Neural cell (in vitro differentiated cells): ENCODE measurements around the gene TXNL1. TPM values are rescaled to one million over a fixed set of nuclear protein-coding genes. Genes with fewer than 3 reads are reported as not detected.

Experiments used
- H2AFZ ChIP-seq: fragments of 200-600, 300-800 bp; sonication (generic), shearing (Covaris generic); 2 replicates; pipeline ENCODE4 v1.6.0; 2014; ENCODE audit warnings: low read depth, mild to moderate bottlenecking, antibody characterized with exemption, low read length, moderate library complexity
- H3F3A ChIP-seq: fragments of 200-600 bp; shearing (Covaris generic); 2 replicates; pipeline ENCODE4 v1.6.1; 2016; ENCODE audit warnings: mild to moderate bottlenecking, moderate library complexity, mixed read lengths, antibody characterized with exemption, low read length; ENCODE audit not compliant: insufficient read depth, poor library complexity, severe bottlenecking
- H3K27ac ChIP-seq: fragments of 200-600, 300-800 bp; sonication (generic), shearing (Covaris generic); 2 replicates; pipeline ENCODE4 v1.5.1; 2014; ENCODE audit warnings: mild to moderate bottlenecking, low read length, moderate library complexity
- H3K27me3 ChIP-seq: fragments of 300-800, 200-600 bp; sonication (generic), shearing (Covaris generic); 2 replicates; pipeline ENCODE4 v1.6.0; 2014; ENCODE audit warnings: mild to moderate bottlenecking, low read depth, low read length, moderate library complexity; ENCODE audit not compliant: insufficient read depth
- H3K36me3 ChIP-seq: fragments of 300-800, 200-600 bp; sonication (generic), shearing (Covaris generic); 2 replicates; pipeline ENCODE4 v1.5.1; 2014; ENCODE audit warnings: mild to moderate bottlenecking, antibody characterized with exemption, low read length, moderate library complexity; ENCODE audit not compliant: insufficient read depth
- H3K4me2 ChIP-seq: fragments of 300-800, 200-600 bp; sonication (generic), shearing (Covaris generic); 2 replicates; pipeline ENCODE4 v1.6.0; 2014; ENCODE audit warnings: mild to moderate bottlenecking, low read length
- H3K4me3 ChIP-seq: fragments of 300-800, 200-600 bp; sonication (generic), shearing (Covaris generic); 2 replicates; pipeline ENCODE4 v1.5.1; 2014; ENCODE audit warnings: mild to moderate bottlenecking, low read length, moderate library complexity
- H3K79me2 ChIP-seq: fragments of 200-600 bp; shearing (Covaris generic); replicated peaks from 2 replicates; pipeline ENCODE4 v1.6.0; 2014; ENCODE audit warnings: mild to moderate bottlenecking, low read length, moderate library complexity; ENCODE audit not compliant: insufficient read depth
- H3K9ac ChIP-seq: fragments of 300-800, 200-600 bp; sonication (generic), shearing (Covaris generic); 2 replicates; pipeline ENCODE4 v1.6.1; 2016; ENCODE audit warnings: mild to moderate bottlenecking, low read length, mixed read lengths
- H3K9me2 ChIP-seq: fragments of 200-600 bp; shearing (Covaris generic); 2 replicates; pipeline ENCODE4 v1.6.1; 2016; ENCODE audit warnings: mild to moderate bottlenecking, low read length, mixed read lengths; ENCODE audit not compliant: insufficient read depth
- H3K9me3 ChIP-seq: fragments of 200-600, 300-800 bp; sonication (generic), shearing (Covaris generic); 2 replicates; pipeline ENCODE4 v1.6.1; 2016; ENCODE audit warnings: mild to moderate bottlenecking, mixed run types, low read length, moderate library complexity, mixed read lengths
- H4K20me1 ChIP-seq: fragments of 200-600 bp; shearing (Covaris generic); 2 replicates; pipeline ENCODE4 v1.6.1; 2016; ENCODE audit warnings: mild to moderate bottlenecking, mixed run types; ENCODE audit not compliant: insufficient read depth
- EP300 ChIP-seq: fragments of 450-650 bp; conservative IDR thresholded peaks from 2 replicates; pipeline ENCODE4 v1.6.1; 2014; ENCODE audit warnings: antibody characterized with exemption, mild to moderate bottlenecking, moderate library complexity; ENCODE audit not compliant: poor library complexity, severe bottlenecking
- EZH2 ChIP-seq: fragments of 200-600, 300-800 bp; shearing (Covaris generic), sonication (generic); IDR thresholded peaks from 2 replicates; pipeline ENCODE4 v1.6.1; 2014; ENCODE audit warnings: antibody characterized with exemption, low read length, borderline replicate concordance, mild to moderate bottlenecking; ENCODE audit not compliant: insufficient read depth, poor library complexity, severe bottlenecking
- MXI1 ChIP-seq: fragments of 450-650 bp; conservative IDR thresholded peaks from 2 replicates; pipeline ENCODE4 v1.6.1; 2014; ENCODE audit warnings: antibody characterized with exemption, mild to moderate bottlenecking; ENCODE audit not compliant: poor library complexity, severe bottlenecking
- POLR2AphosphoS5 ChIP-seq: IDR thresholded peaks from 2 replicates; pipeline ENCODE4 v1.6.1; 2012
- RAD21 ChIP-seq: fragments of 450-650 bp; conservative IDR thresholded peaks from 2 replicates; pipeline ENCODE4 v1.6.1; 2014; ENCODE audit warnings: antibody characterized with exemption, mild to moderate bottlenecking, moderate library complexity
- REST ChIP-seq: IDR thresholded peaks from 2 replicates; pipeline ENCODE4 v1.6.1; 2012; ENCODE audit warnings: borderline replicate concordance
- SMC3 ChIP-seq: fragments of 450-650 bp; conservative IDR thresholded peaks from 2 replicates; pipeline ENCODE4 v1.6.1; 2014; ENCODE audit warnings: antibody characterized with exemption, mild to moderate bottlenecking, moderate library complexity; ENCODE audit not compliant: poor library complexity
- TAF1 ChIP-seq: IDR thresholded peaks from 2 replicates; pipeline ENCODE4 v1.6.1; 2012; ENCODE audit warnings: low read depth
- polyA plus RNA-seq: library from polyadenylated mRNA; depleted of rRNA; stranded (reverse); fragments of >200 nt; gene quantifications from 2 replicates; pipeline ENCODE4 v1.2.3, GENCODE V29; 2014
- TF ChIP-seq, protein P1 (sequence below): fragments of 450-650 bp; IDR thresholded peaks from 2 replicates; pipeline ENCODE4 v1.5.1; 2014; ENCODE audit warnings: antibody characterized with exemption, mild to moderate bottlenecking, moderate library complexity; ENCODE audit not compliant: poor library complexity, severe bottlenecking

The TXNL1 gene
- polyA plus RNA-seq, 1 donor from 2014 or later: 84.7 TPM

GRCh38 chr18:56565551-56566345 is 72.6 kb downstream of the TXNL1 start:
- TF ChIP-seq TAF1: no peak
- TF ChIP-seq POLR2AphosphoS5: no peak
- no peak for TF ChIP-seq EZH2
- TF ChIP-seq, protein P1, sequence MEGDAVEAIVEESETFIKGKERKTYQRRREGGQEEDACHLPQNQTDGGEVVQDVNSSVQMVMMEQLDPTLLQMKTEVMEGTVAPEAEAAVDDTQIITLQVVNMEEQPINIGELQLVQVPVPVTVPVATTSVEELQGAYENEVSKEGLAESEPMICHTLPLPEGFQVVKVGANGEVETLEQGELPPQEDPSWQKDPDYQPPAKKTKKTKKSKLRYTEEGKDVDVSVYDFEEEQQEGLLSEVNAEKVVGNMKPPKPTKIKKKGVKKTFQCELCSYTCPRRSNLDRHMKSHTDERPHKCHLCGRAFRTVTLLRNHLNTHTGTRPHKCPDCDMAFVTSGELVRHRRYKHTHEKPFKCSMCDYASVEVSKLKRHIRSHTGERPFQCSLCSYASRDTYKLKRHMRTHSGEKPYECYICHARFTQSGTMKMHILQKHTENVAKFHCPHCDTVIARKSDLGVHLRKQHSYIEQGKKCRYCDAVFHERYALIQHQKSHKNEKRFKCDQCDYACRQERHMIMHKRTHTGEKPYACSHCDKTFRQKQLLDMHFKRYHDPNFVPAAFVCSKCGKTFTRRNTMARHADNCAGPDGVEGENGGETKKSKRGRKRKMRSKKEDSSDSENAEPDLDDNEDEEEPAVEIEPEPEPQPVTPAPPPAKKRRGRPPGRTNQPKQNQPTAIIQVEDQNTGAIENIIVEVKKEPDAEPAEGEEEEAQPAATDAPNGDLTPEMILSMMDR: no peak
- no peak for TF ChIP-seq MXI1
- no peak for TF ChIP-seq SMC3
- no peak for TF ChIP-seq REST
- no peak for TF ChIP-seq EP300
- TF ChIP-seq RAD21: no peak
- Histone ChIP-seq H4K20me1 (no peaks in the 10 kb centered on the region), H3K9me3 (no peaks in the 10 kb centered on the region), H3K27me3 (no peaks in the 10 kb centered on the region), H3K9me2 (no peaks in the 10 kb centered on the region), H3K27ac (no peak overlapping the region), H2AFZ (no peak overlapping the region), H3K4me3 (no peak overlapping the region), H3F3A (peaks cover 3% of the 10 kb centered on the region), H3K9ac (no peak overlapping the region), H3K36me3 (no peaks in the 10 kb centered on the region), H3K4me2 (no peak overlapping the region), H3K79me2 (no peaks in the 10 kb centered on the region)

DNA sequence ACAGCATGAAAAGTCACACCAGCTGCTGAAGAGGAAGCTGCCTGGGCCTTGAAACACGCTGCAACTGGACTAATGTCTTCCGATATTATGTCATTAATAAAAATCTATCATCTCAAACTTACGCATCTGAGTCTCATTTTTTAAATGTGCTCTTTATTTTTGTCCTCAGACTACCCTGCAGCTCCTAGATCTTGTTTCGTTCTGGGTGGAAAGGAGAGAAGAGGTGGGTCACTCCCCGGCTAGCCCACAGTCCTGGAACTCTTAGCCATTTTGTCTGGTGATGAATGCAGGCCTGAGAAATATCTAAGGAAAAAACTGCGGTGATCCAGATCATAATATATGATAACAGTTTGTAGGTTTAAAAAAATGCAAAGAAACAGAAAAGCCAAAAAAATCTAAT is 73.3 kb downstream of the TXNL1 start:
- H3K36me3 ChIP-seq: no peaks in the 10 kb centered on the region

More for the DNA sequence above, 73.3 kb downstream of the TXNL1 start:
- TF ChIP-seq, protein P1: no peak
- no peak for TF ChIP-seq EP300
- TF ChIP-seq TAF1: no peak
- no peak for TF ChIP-seq RAD21
- no peak for TF ChIP-seq POLR2AphosphoS5
- no peak for TF ChIP-seq SMC3
- no peak for TF ChIP-seq EZH2
- no peak for TF ChIP-seq REST
- no peak for TF ChIP-seq MXI1
- H3K9me2 ChIP-seq: no peaks in the 10 kb centered on the region
- peaks cover 3% of the 10 kb centered on the region for H3F3A ChIP-seq
- no peaks in the 10 kb centered on the region for H4K20me1 ChIP-seq
- H3K4me2 ChIP-seq: no peak overlapping the region
- H3K27me3 ChIP-seq: no peaks in the 10 kb centered on the region
- no peak overlapping the region for H3K27ac ChIP-seq
- H2AFZ ChIP-seq: no peak overlapping the region
- no peaks in the 10 kb centered on the region for H3K9me3 ChIP-seq
- H3K4me3 ChIP-seq: no peak overlapping the region
- no peak overlapping the region for H3K9ac ChIP-seq
- H3K79me2 ChIP-seq: no peaks in the 10 kb centered on the region
